H9 (cell line): ENCODE data around the gene ALAD. TPM values are rescaled to one million over a fixed set of nuclear protein-coding genes. Genes with fewer than 3 reads are reported as not detected.

Experiments
- DNase-seq: peaks from one replicate; pipeline ENCODE4 v3.0.0-alpha.2; 2017
- H2AFZ ChIP-seq: one replicate; pipeline ENCODE4 v1.6.1; 2013; ENCODE audit warnings: mild to moderate bottlenecking, low read length, control low read depth, moderate library complexity
- H2AK5ac ChIP-seq: 2 replicates; pipeline ENCODE4 v1.6.1; 2013; ENCODE audit warnings: low read length, control low read depth, mixed read lengths; ENCODE audit not compliant: insufficient read length
- H2BK120ac ChIP-seq: one replicate; pipeline ENCODE4 v1.6.1; 2013; ENCODE audit warnings: low read depth, mild to moderate bottlenecking, low read length, control low read depth, inconsistent platforms; ENCODE audit not compliant: poor library complexity, severe bottlenecking
- H2BK12ac ChIP-seq: 2 replicates; pipeline ENCODE4 v1.6.1; 2013; ENCODE audit warnings: low read length, control low read depth, mixed read lengths, low read depth; ENCODE audit not compliant: insufficient read length
- H2BK15ac ChIP-seq: 2 replicates; pipeline ENCODE4 v1.6.1; 2013; ENCODE audit warnings: low read depth, low read length, control low read depth
- H2BK20ac ChIP-seq: one replicate; pipeline ENCODE4 v1.6.1; 2013; ENCODE audit warnings: low read depth, mild to moderate bottlenecking, low read length, control low read depth, inconsistent platforms; ENCODE audit not compliant: poor library complexity, severe bottlenecking
- H2BK5ac ChIP-seq: 2 replicates; pipeline ENCODE4 v1.6.1; 2013; ENCODE audit warnings: low read length, control low read depth, mixed read lengths; ENCODE audit not compliant: insufficient read length
- H3K14ac ChIP-seq: 2 replicates; pipeline ENCODE4 v1.6.1; 2013; ENCODE audit warnings: low read length, control low read depth; ENCODE audit not compliant: insufficient read depth
- H3K18ac ChIP-seq: 2 replicates; pipeline ENCODE4 v1.6.1; 2013; ENCODE audit warnings: low read depth, mild to moderate bottlenecking, mixed read lengths, low read length, control low read depth; ENCODE audit not compliant: insufficient read length
- H3K23ac ChIP-seq: 2 replicates; pipeline ENCODE4 v1.6.1; 2013; ENCODE audit warnings: low read length, control low read depth, mixed read lengths, low read depth; ENCODE audit not compliant: insufficient read length
- H3K23me2 ChIP-seq: 2 replicates; pipeline ENCODE4 v1.6.1; 2013; ENCODE audit warnings: low read depth, mild to moderate bottlenecking, mixed read lengths, low read length, control low read depth; ENCODE audit not compliant: insufficient read length, poor library complexity, severe bottlenecking
- H3K27ac ChIP-seq: 2 replicates; pipeline ENCODE4 v1.5.1; 2013; ENCODE audit warnings: low read length, control low read depth, mixed read lengths, low read depth; ENCODE audit not compliant: insufficient read length
- H3K27me3 ChIP-seq: 2 replicates; pipeline ENCODE4 v1.6.1; 2013; ENCODE audit warnings: low read length, control low read depth, inconsistent platforms; ENCODE audit not compliant: insufficient read depth
- H3K4ac ChIP-seq: 2 replicates; pipeline ENCODE4 v1.6.1; 2013; ENCODE audit warnings: low read depth, mild to moderate bottlenecking, control low read depth, inconsistent platforms, low read length, moderate library complexity
- H3K4me1 ChIP-seq: 2 replicates; pipeline ENCODE4 v1.6.1; 2013; ENCODE audit warnings: low read length, control low read depth, inconsistent platforms; ENCODE audit not compliant: insufficient read depth
- H3K4me2 ChIP-seq: 2 replicates; pipeline ENCODE4 v1.6.1; 2013; ENCODE audit warnings: low read length, control low read depth, mixed read lengths; ENCODE audit not compliant: insufficient read length, insufficient read depth
- H3K56ac ChIP-seq: 2 replicates; pipeline ENCODE4 v1.6.1; 2013; ENCODE audit warnings: low read depth, mild to moderate bottlenecking, mixed read lengths, low read length, control low read depth; ENCODE audit not compliant: insufficient read length
- H3K79me1 ChIP-seq: 2 replicates; pipeline ENCODE4 v1.6.1; 2013; ENCODE audit warnings: low read depth, mild to moderate bottlenecking, moderate library complexity, low read length, control low read depth, inconsistent platforms; ENCODE audit not compliant: insufficient read depth, poor library complexity, severe bottlenecking
- H3K79me2 ChIP-seq: 2 replicates; pipeline ENCODE4 v1.6.1; 2013; ENCODE audit warnings: low read length, control low read depth, inconsistent platforms; ENCODE audit not compliant: insufficient read depth
- H3K9ac ChIP-seq: 2 replicates; pipeline ENCODE4 v1.6.1; 2013; ENCODE audit warnings: low read length, control low read depth, mixed read lengths; ENCODE audit not compliant: insufficient read length; ENCODE audit errors: extremely low read depth
- H3K9me3 ChIP-seq: one replicate; pipeline ENCODE4 v1.6.1; 2013; ENCODE audit warnings: low read depth, low read length, inconsistent platforms; ENCODE audit not compliant: control insufficient read depth
- H3T11ph ChIP-seq: one replicate; pipeline ENCODE4 v1.6.1; 2013; ENCODE audit warnings: mild to moderate bottlenecking, low read length, control low read depth, inconsistent platforms
- H4K20me1 ChIP-seq: one replicate; pipeline ENCODE4 v1.6.1; 2013; ENCODE audit not compliant: control insufficient read depth, insufficient read length, insufficient read depth
- H4K5ac ChIP-seq: 2 replicates; pipeline ENCODE4 v1.6.1; 2013; ENCODE audit warnings: low read depth, mild to moderate bottlenecking, mixed read lengths, low read length, control low read depth; ENCODE audit not compliant: insufficient read length
- H4K8ac ChIP-seq: replicated peaks from 2 replicates; pipeline ENCODE4 v1.6.1; 2013; ENCODE audit warnings: low read length, control low read depth, mixed read lengths, low read depth; ENCODE audit not compliant: insufficient read length
- H4K91ac ChIP-seq: 2 replicates; pipeline ENCODE4 v1.6.1; 2013; ENCODE audit warnings: low read depth, mild to moderate bottlenecking, moderate library complexity, mixed read lengths, low read length, control low read depth; ENCODE audit not compliant: insufficient read length
- H3K27ac Mint-ChIP-seq, 3 experiments: 2 replicates in 2 of 3; 3 replicates in 1 of 3; pipeline ENCODE4 v1.8.0; 2020 to 2021; ENCODE audit warnings: mixed read lengths in 3 of 3, mild to moderate bottlenecking in 1 of 3, moderate library complexity in 1 of 3
- H3K27me3 Mint-ChIP-seq: 2 replicates; pipeline ENCODE4 v1.8.0; 2021; ENCODE audit warnings: low read depth, mild to moderate bottlenecking, moderate library complexity, mixed read lengths
- H3K36me3 Mint-ChIP-seq, 3 experiments: 2 replicates in 2 of 3; 3 replicates in 1 of 3; pipeline ENCODE4 v1.8.0; 2020 to 2021; ENCODE audit warnings: low read depth in 3 of 3, mixed read lengths in 3 of 3; ENCODE audit not compliant: insufficient read depth in 1 of 3
- H3K4me1 Mint-ChIP-seq, 2 experiments: 2 replicates each; pipeline ENCODE4 v1.8.0; 2020; ENCODE audit warnings: mixed read lengths in 2 of 2
- H3K4me3 Mint-ChIP-seq, 2 experiments: 2 replicates in 1 of 2; 3 replicates in 1 of 2; pipeline ENCODE4 v1.8.0; 2020 to 2021; ENCODE audit warnings: mild to moderate bottlenecking in 2 of 2, mixed read lengths in 2 of 2, moderate library complexity in 1 of 2
- H3K9me3 Mint-ChIP-seq, 2 experiments: 2 replicates in 1 of 2; 3 replicates in 1 of 2; pipeline ENCODE4 v1.8.0; 2020; ENCODE audit warnings: mild to moderate bottlenecking in 2 of 2, mixed read lengths in 2 of 2, moderate library complexity in 1 of 2
- CTCF ChIP-seq: fragments of 200-600 bp; sonication (generic); conservative IDR thresholded peaks from 3 replicates; pipeline ENCODE4 v1.8.0; 2021; ENCODE audit warnings: antibody characterized with exemption, mild to moderate bottlenecking
- WGBS: extraction: QIAGEN DNeasy Blood & Tissue Kit; methylation state at CpG from one replicate; pipeline ENCODE4 v1.1.7; 2013; ENCODE audit warnings: missing lambda C conversion rate, low lambda C conversion rate, mixed read lengths; ENCODE audit not compliant: insufficient read length; ENCODE audit errors: extremely low coverage; 5-methylcytosine and 5-hydroxymethylcytosine counted together
- total RNA-seq: library from RNA; stranded (reverse); gene quantifications from 2 replicates; pipeline ENCODE4 v1.2.1, GENCODE V29; 2021

Gene ALAD
- total RNA-seq, 1 experiment from 2014 or later: 13.2 TPM

DNA sequence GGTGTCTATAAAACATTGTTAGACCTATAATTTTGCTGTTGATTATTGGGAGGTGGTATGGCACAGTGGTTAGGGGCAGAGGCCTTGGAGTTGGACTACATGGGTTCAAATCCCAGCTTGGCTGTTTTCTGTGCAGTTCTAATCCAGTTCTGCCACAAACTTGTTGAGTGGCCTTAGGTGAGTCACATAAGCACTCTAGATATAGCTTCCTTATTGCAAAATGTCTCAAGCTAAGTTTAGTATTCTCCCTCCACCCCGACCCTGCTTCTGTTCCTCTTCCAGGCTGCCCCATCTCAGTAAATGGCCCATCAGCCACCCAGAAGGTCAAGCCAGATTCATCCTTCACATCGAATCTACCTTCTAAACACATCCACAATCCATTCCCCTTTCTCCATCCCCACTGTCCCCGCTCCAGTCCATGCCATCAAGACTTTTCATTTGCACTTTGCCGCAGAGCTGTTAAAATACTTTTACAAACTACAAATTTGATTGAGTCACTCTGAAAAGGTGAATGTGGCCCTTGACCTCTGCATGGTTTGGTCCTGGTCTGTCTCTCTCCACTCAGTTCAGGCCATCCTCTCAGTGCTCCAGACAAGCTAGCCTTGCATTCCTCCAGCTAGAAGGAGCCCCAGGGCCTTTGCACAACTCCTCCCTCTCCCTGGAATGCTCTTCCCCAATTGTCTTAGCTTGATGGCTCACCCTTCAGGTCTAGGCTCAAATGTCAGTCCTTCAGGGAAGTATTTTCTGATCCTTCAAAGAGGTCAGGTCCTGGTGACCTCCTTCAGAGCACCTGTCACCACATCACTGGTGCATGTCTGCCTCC is 14.3 kb downstream of the ALAD start:
- H3K79me1 ChIP-seq: no peaks in the 10 kb centered on the region
- H3K23me2 ChIP-seq: no peaks in the 10 kb centered on the region
- H3K27ac ChIP-seq: no peak overlapping the region
- Mint-ChIP-seq H3K4me3 (no peak overlapping the region), H3K4me1 (0 out of 4 replicates have a peak, but pooled peaks cover 0 to 5% of the 10 kb centered on the region in 2 experiments), H3K36me3 (peaks cover 3 to 35% (median 24%) of the 10 kb centered on the region in 3 experiments; a peak in 5 of 7 replicates), H3K27me3 (no peaks in the 10 kb centered on the region), H3K27ac (no peak overlapping the region), H3K9me3 (no peaks in the 10 kb centered on the region)
- DNase-seq: no peak
- H3K79me2 ChIP-seq: no peaks in the 10 kb centered on the region
- H2BK15ac ChIP-seq: no peak overlapping the region
- 100% methylated on average over 1 of the region's 4 CpGs for WGBS
- H3K18ac ChIP-seq: no peak overlapping the region
- H3K4me1 ChIP-seq: no peaks in the 10 kb centered on the region
- H3K23ac ChIP-seq: no peak overlapping the region
- no peaks in the 10 kb centered on the region for H3K9me3 ChIP-seq
- no peak overlapping the region for H2BK20ac ChIP-seq
- H3T11ph ChIP-seq: no peak overlapping the region
- H3K27me3 ChIP-seq: no peaks in the 10 kb centered on the region
- H2AFZ ChIP-seq: no peak overlapping the region
- H3K4ac ChIP-seq: no peak overlapping the region
- H2BK120ac ChIP-seq: no peak overlapping the region
- no peak overlapping the region for H4K91ac ChIP-seq
- H3K14ac ChIP-seq: no peak overlapping the region
- TF ChIP-seq CTCF: no peak
- no peak overlapping the region for H3K4me2 ChIP-seq
- no peak overlapping the region for H3K56ac ChIP-seq
- H4K8ac ChIP-seq: no peak overlapping the region
- H2AK5ac ChIP-seq: no peak overlapping the region
- H2BK12ac ChIP-seq: no peak overlapping the region
- H3K9ac ChIP-seq: no peak overlapping the region
- no peak overlapping the region for H4K5ac ChIP-seq
- H4K20me1 ChIP-seq: no peaks in the 10 kb centered on the region
- H2BK5ac ChIP-seq: no peak overlapping the region
